Left ventricle myocardium inferior (tissue), 1 donor: ENCODE measurements around the gene TAS1R2. TPM values are rescaled to one million over a fixed set of nuclear protein-coding genes. Genes with fewer than 3 reads are reported as not detected.

ENCODE experiments used
- DNase-seq: peaks from one replicate; pipeline ENCODE4 v3.0.0-alpha.2; 2020
- H3K27ac ChIP-seq: fragments of 200-600 bp; replicated peaks from 2 replicates; pipeline ENCODE4 v1.8.0; 2021
- H3K27me3 ChIP-seq: fragments of 200-600 bp; 2 replicates; pipeline ENCODE4 v1.8.0; 2021; ENCODE audit warnings: low read depth
- H3K36me3 ChIP-seq: fragments of 200-600 bp; 2 replicates; pipeline ENCODE4 v1.8.0; 2021
- H3K4me1 ChIP-seq: fragments of 200-600 bp; 2 replicates; pipeline ENCODE4 v1.8.0; 2021
- H3K4me3 ChIP-seq: fragments of 200-600 bp; 2 replicates; pipeline ENCODE4 v1.8.0; 2021; ENCODE audit warnings: mild to moderate bottlenecking, moderate library complexity
- H3K9me3 ChIP-seq: fragments of 200-600 bp; replicated peaks from 2 replicates; pipeline ENCODE4 v1.8.0; 2021
- intact Hi-C: fragments of 100-400 bp; cut with micrococcal nuclease; formaldehyde crosslinking; loops from one replicate; pipeline ENCODE4 v1.11.0; 2022
- total RNA-seq: library from RNA; stranded (reverse); fragmentation: NEBNext Ultra II Directional; extraction: Animal tissue kit (Norgen Biotek cat#: 25700); gene quantifications from one replicate; pipeline ENCODE4 v1.2.1, GENCODE V29; 2021
- TF ChIP-seq, protein P1 (sequence below): fragments of 200-600 bp; IDR thresholded peaks from 2 replicates; pipeline ENCODE4 v1.8.0; 2021; ENCODE audit warnings: antibody characterized with exemption, mild to moderate bottlenecking, borderline replicate concordance
- donor health status: DM: no; HTN: yes; CAD: no; lungs with severe emphysema.

The TAS1R2 gene
- total RNA-seq, 1 donor from 2014 or later: not detected

DNA sequence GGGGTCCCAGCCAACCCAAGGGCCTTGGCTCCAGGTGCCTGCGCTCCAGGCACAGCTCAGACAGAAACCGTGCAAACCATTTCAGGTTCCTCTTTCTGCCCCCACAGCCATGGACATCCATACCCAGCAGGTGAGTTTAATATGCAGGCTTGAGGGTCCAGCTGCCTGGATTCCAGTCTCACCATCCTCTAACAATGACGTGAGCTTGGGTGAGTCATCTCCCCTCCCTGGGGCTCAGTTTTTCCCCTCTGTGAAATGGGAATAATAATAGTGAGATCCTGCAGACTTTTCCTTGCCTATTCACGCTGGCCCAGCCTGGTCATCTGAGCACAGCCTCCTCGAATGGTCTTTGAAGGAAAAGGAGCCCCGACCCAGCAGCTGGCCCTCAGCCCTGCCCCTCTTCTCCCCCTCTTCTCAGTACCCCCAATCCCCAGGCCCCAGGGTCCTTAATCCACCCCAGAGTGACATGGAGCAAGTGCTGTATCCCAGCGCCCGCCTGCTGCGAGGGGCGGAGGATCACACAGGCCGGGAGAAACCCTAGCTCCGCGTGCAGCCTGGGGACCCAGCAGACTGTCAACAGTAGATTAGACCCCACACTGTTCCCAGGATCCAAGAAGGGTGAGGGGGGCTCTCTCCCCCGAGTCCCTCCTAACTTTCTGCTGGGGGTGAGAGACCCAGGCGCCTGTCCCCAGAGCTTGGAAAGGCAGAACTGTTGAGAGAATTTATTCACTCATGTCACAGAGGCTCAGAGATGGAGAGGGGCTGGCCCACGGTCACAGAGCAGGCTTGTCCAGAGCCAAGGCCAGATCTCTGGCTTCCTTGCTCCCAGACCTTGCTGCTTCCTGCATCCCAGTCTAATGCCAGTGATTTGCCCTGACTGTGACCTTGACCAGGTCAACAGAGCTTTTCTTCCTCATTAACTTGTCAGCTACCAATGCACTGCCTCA lies 49.2 kb downstream of the TAS1R2 start:
- Histone ChIP-seq H3K9me3 (no peaks in the 10 kb centered on the region), H3K36me3 (no peaks in the 10 kb centered on the region), H3K4me3 (no peak overlapping the region), H3K4me1 (no peaks in the 10 kb centered on the region), H3K27me3 (peaks cover 71% of the 10 kb centered on the region), H3K27ac (no peak overlapping the region)
- TF ChIP-seq, protein P1, sequence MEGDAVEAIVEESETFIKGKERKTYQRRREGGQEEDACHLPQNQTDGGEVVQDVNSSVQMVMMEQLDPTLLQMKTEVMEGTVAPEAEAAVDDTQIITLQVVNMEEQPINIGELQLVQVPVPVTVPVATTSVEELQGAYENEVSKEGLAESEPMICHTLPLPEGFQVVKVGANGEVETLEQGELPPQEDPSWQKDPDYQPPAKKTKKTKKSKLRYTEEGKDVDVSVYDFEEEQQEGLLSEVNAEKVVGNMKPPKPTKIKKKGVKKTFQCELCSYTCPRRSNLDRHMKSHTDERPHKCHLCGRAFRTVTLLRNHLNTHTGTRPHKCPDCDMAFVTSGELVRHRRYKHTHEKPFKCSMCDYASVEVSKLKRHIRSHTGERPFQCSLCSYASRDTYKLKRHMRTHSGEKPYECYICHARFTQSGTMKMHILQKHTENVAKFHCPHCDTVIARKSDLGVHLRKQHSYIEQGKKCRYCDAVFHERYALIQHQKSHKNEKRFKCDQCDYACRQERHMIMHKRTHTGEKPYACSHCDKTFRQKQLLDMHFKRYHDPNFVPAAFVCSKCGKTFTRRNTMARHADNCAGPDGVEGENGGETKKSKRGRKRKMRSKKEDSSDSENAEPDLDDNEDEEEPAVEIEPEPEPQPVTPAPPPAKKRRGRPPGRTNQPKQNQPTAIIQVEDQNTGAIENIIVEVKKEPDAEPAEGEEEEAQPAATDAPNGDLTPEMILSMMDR: no peak
- intact Hi-C loops: no loop called here
- no peak for DNase-seq

DNA sequence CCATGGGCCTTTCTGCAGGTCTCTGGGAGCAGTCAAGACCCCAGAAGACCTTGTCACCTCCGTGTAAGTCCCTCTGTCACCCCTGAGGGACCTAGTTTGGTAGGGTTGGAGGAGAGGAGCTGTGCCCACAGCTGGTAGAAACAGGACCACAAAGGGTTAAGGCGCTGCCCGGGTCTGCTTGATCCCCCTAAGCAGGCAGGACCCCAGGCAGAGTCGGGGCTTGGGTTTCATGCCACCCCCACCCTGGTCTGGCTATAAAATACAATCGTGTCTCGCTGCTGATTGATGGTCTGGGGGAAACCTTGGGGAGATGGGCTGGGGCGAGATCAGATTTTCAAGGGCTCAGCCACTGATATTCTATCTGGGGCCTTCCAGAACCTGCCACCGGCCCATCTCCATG lies 50.9 kb downstream of the TAS1R2 start:
- intact Hi-C loops: no loop called here
- H3K27me3 ChIP-seq: peaks cover 71% of the 10 kb centered on the region
- TF ChIP-seq, protein P1: no peak
- H3K9me3 ChIP-seq: no peaks in the 10 kb centered on the region
- no peak overlapping the region for H3K27ac ChIP-seq
- H3K4me1 ChIP-seq: no peaks in the 10 kb centered on the region
- H3K4me3 ChIP-seq: no peak overlapping the region
- no peaks in the 10 kb centered on the region for H3K36me3 ChIP-seq
- no peak for DNase-seq

DNA sequence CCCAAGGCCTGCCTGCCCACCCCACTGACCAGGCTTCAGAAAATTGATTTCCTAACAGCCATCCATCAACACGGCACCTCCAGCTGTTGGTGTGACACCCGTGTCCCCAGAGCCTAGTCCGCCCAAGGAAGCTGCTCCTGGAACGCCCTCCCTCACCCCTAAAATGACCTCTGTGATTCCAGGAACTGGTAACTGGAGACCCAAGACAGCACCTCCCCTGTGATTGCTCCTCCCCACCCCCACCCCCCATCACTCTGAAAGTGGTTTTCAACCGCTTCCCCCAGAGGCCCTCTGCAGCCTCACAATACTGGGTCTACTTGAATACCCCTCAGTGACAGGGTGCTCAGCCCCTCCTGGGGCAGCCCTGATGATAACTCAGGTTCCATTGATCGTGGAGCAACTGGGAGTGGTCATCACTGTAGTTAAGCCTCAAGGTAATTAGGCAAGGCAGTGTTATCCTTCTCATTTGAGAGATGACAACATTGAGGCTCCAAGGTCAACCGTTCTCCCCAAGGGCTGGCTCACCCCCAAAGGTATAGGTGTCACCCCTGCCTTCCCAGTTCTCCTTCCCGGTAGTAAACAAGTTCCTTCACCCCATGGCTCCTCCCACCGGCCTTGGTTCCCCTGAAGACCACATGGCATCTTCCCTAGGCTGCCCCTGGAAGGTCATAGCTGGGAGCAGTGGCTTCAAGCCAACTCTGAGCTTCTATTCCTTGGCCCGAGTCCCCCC lies 52.0 kb downstream of the TAS1R2 start:
- Histone ChIP-seq H3K9me3 (no peaks in the 10 kb centered on the region), H3K27ac (no peak overlapping the region), H3K36me3 (no peaks in the 10 kb centered on the region), H3K4me3 (no peak overlapping the region), H3K27me3 (peaks cover 79% of the 10 kb centered on the region), H3K4me1 (no peaks in the 10 kb centered on the region)
- no peak for DNase-seq
- intact Hi-C loops: no loop called here
- TF ChIP-seq, protein P1: no peak

DNA sequence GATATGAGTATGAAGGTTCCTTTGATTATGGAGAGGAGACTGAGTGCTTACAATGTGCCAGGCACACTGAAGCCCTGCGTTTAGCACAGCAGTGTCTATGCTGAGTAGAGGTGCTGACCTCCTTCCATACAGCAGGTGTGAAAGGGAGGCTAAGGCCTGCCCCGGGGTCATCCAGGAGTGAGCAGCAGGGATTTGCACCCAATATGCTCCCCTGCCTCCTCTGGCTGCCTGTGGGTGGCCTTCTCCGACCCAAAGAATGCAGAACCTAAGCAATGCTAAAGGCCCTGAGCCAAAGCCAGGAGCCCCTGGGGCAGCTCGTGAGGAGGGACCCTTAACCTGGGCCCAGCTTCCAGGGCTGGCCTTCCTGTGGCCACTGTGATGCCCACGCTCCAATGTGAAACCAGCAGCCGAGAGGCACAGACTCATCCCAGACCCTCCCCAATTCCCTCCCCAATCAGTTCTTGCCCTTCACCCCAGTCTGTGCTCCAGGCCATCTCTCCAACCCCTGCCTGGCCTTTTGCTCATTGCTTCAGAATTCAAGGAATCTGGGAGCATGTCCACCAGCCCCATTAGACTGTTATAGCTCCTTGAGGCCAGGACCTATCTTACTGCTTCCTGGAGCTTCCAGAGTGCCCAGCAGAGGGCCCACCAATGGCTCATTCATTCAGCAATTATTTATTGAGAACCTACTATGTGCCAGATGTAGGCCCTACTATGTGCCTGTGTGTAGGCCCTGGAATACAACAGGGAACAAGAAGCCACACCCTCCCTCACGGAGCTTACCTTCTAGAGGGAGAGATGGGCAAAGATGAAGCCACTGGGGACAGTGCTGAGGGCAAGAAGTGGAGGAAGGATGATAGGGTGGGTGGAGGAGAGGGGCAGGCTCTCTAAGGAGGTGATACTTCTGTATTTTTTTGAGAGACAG lies 53.3 kb downstream of the TAS1R2 start:
- DNase-seq: no peak
- intact Hi-C loops: no loop called here
- H3K27me3 ChIP-seq: peaks cover 72% of the 10 kb centered on the region
- H3K27ac ChIP-seq: no peak overlapping the region
- TF ChIP-seq, protein P1: no peak
- H3K4me3 ChIP-seq: no peak overlapping the region
- no peaks in the 10 kb centered on the region for H3K36me3 ChIP-seq
- H3K4me1 ChIP-seq: no peaks in the 10 kb centered on the region
- H3K9me3 ChIP-seq: no peaks in the 10 kb centered on the region

DNA sequence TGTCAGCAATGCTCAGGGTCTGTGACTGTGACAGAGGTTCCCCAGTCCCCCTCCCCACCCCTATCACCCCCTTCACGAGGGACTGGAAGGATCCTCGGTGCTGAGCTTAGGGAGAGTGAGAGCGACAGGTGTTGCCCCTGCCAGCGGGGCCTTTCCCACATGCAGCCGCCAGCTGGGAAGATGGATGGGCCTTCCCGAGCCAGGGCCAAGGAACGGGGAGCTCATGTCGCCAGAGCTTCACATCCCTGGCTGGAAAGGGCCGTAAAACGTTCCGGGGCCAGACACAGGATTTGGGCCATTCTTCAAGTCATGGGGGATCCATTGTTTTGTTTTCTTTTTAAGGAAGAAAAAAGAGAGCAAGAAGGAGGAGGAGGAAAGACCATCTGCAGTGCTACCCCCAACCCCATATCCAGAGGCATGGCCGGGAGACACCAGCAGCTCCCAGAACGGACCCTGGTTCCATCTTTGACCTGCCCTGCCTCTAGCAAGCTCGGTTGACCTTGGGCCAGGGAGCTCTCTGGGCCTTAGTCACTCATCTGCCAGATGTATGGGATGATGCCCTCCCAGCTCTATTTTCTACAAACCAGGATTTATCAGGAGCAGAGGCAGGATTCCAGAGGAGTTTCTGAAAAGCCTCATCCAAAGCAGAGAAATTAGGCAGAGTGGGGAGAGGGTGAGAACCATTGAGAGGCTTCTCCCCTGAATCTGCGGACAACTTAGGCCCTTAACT lies 54.1 kb downstream of the TAS1R2 start:
- intact Hi-C loops: no loop called here
- H3K36me3 ChIP-seq: no peaks in the 10 kb centered on the region
- no peaks in the 10 kb centered on the region for H3K9me3 ChIP-seq
- no peaks in the 10 kb centered on the region for H3K4me1 ChIP-seq
- DNase-seq: no peak
- TF ChIP-seq, protein P1: no peak
- peaks cover 68% of the 10 kb centered on the region for H3K27me3 ChIP-seq
- no peak overlapping the region for H3K27ac ChIP-seq
- no peak overlapping the region for H3K4me3 ChIP-seq
